Breast epithelium (tissue), 4 donors: ENCODE measurements around the gene CTF1. TPM values are rescaled to one million over a fixed set of nuclear protein-coding genes. Genes with fewer than 3 reads are reported as not detected.
"Not testable (repeated sequence)": the region's sequence is repeated elsewhere in the genome, so short reads cannot be mapped to it uniquely, and the experiment has no call there.

Source experiments
- DNase-seq, 2 donors: peaks; one replicate each; pipeline ENCODE4 v3.0.0-alpha.2; 2019; ENCODE audit warnings: low spot score in 2 of 2
- H3K27ac ChIP-seq, 2 donors: fragments of 200-600 bp; sonication (generic) in 1 of 2; one replicate each; pipeline ENCODE4 v1.5.1; 2016 to 2019; ENCODE audit warnings: mild to moderate bottlenecking in 1 of 2
- H3K27me3 ChIP-seq, 2 donors: fragments of 200-600 bp; sonication (generic) in 1 of 2; one replicate each; pipeline versions ENCODE4 v1.5.1 to v1.6.0; 2017 to 2019; ENCODE audit warnings: control low read depth in 1 of 2, mild to moderate bottlenecking in 1 of 2
- H3K36me3 ChIP-seq: fragments of 200-600 bp; one replicate; pipeline ENCODE4 v1.5.1; 2019
- H3K4me1 ChIP-seq, 2 donors: fragments of 200-600 bp; sonication (generic); one replicate each; pipeline ENCODE4 v1.5.1; 2016 to 2019; ENCODE audit warnings: control low read depth in 1 of 2
- H3K4me3 ChIP-seq, 3 donors: fragments of 200-600 bp; sonication (generic); 1 replicate in 2 of 3; 2 replicates in 1 of 3; pipeline ENCODE4 v1.5.1; 2016 to 2019; ENCODE audit warnings: mild to moderate bottlenecking in 3 of 3, moderate library complexity in 2 of 3
- H3K9me3 ChIP-seq, 2 donors: fragments of 200-600 bp; sonication (generic) in 1 of 2; one replicate each; pipeline ENCODE4 v1.5.1; 2016 to 2019; ENCODE audit warnings: control low read depth in 1 of 2
- CTCF ChIP-seq, 3 donors: fragments of 450-650 bp; IDR thresholded peaks; one replicate each; pipeline ENCODE4 v1.5.1; 2016 to 2017; ENCODE audit warnings: antibody characterized with exemption in 3 of 3, mild to moderate bottlenecking in 3 of 3, moderate library complexity in 3 of 3
- POLR2A ChIP-seq: fragments of 450-650 bp; IDR thresholded peaks from one replicate; pipeline ENCODE4 v1.6.1; 2016; ENCODE audit warnings: antibody characterized with exemption, mild to moderate bottlenecking, moderate library complexity
- POLR2AphosphoS5 ChIP-seq, 3 donors: sonication (generic); formaldehyde crosslinking; IDR thresholded peaks; one replicate each; pipeline ENCODE4 v1.6.1; 2017; ENCODE audit warnings: antibody characterized with exemption in 3 of 3
- intact Hi-C: fragments of 100-400 bp; cut with DNase I; formaldehyde crosslinking; loops from one replicate; pipeline ENCODE4 v1.15.1; 2023; ENCODE audit warnings: low total_unique reads
- total RNA-seq, 3 donors: library from RNA; depleted of rRNA; stranded (reverse); fragments of >200 nt; gene quantifications; one replicate each; pipeline ENCODE4 v1.1.0, GENCODE V29; 2016

Gene CTF1
- total RNA-seq, 3 donors from 2014 or later = 2.6 to 4.5 (median 3.4) TPM

- TF ChIP-seq CTCF (IDR thresholded peaks at IDR 0.05) = no peak
- no peak for TF ChIP-seq POLR2A
- no peak for TF ChIP-seq POLR2AphosphoS5 (IDR thresholded peaks at IDR 0.05)
- H3K4me3 ChIP-seq = no peak overlapping the region
- H3K27me3 ChIP-seq = no peaks in the 10 kb centered on the region
- no peaks in the 10 kb centered on the region for H3K4me1 ChIP-seq
- DNase-seq = no peak
- H3K9me3 ChIP-seq = no peaks in the 10 kb centered on the region
- H3K27ac ChIP-seq = no peak overlapping the region
- intact Hi-C loops = no loop called here
- H3K36me3 ChIP-seq = no peaks in the 10 kb centered on the region
Measured at GRCh38 chr16:30888856-30889499, 7.4 kb upstream of the CTF1 start.

- Histone ChIP-seq H3K36me3 (no peaks in the 10 kb centered on the region), H3K4me3 (no peak overlapping the region), H3K27ac (no peak overlapping the region), H3K9me3 (no peaks in the 10 kb centered on the region), H3K27me3 (no peaks in the 10 kb centered on the region), H3K4me1 (no peaks in the 10 kb centered on the region)
- no peak for DNase-seq
- no peak for TF ChIP-seq POLR2AphosphoS5 (IDR thresholded peaks at IDR 0.05)
- no peak for TF ChIP-seq CTCF (IDR thresholded peaks at IDR 0.05)
- no peak for TF ChIP-seq POLR2A
- intact Hi-C loops = no loop called here
Measured at GRCh38 chr16:30889721-30890120, 6.7 kb upstream of the CTF1 start.

GRCh38 chr16:30891043-30891823, 5.2 kb upstream of the CTF1 start:
- not testable (repeated sequence) for H3K27ac ChIP-seq

GRCh38 chr16:30892670-30893416, 3.6 kb upstream of the CTF1 start:
- intact Hi-C loops = no loop called here
- Histone ChIP-seq H3K36me3 (no peaks in the 10 kb centered on the region), H3K4me3 (peak overlapping the region; percentile 79 to 82 (median 81)), H3K9me3 (no peaks in the 10 kb centered on the region), H3K27me3 (no peaks in the 10 kb centered on the region), H3K4me1 (peaks cover 0 to 3% of the 10 kb centered on the region in 2 donors), H3K27ac (peak overlapping the region; percentile 98 to 99)
- TF ChIP-seq POLR2AphosphoS5 (IDR thresholded peaks at IDR 0.05) (no peak), POLR2A (no peak), CTCF (IDR thresholded peaks at IDR 0.05) (no peak)
- DNase-seq = peak in 1 of 2 donors; percentile 32

More at GRCh38 chr16:30891043-30891823, 5.2 kb upstream of the CTF1 start:
- DNase-seq, H3K9me3 ChIP-seq, H3K4me1 ChIP-seq, H3K4me3 ChIP-seq, H3K27me3 ChIP-seq, H3K36me3 ChIP-seq, intact Hi-C loops: not testable (repeated sequence)

GRCh38 chr16:30893417-30893743, 3.0 kb upstream of the CTF1 start:
- Histone ChIP-seq H3K36me3 (no peaks in the 10 kb centered on the region), H3K27me3 (no peaks in the 10 kb centered on the region), H3K9me3 (no peaks in the 10 kb centered on the region), H3K4me1 (peaks cover 0 to 3% of the 10 kb centered on the region in 2 donors), H3K27ac (peak overlapping the region; percentile 98 to 99), H3K4me3 (peak overlapping the region; percentile 79 to 82 (median 81))
- intact Hi-C loops = no loop called here
- no peak for TF ChIP-seq POLR2AphosphoS5 (IDR thresholded peaks at IDR 0.05)
- TF ChIP-seq CTCF (IDR thresholded peaks at IDR 0.05) = no peak
- TF ChIP-seq POLR2A = no peak
- no peak for DNase-seq
